Measurements from ENCODE around the gene METAP1D. TPM values are rescaled to one million over a fixed set of nuclear protein-coding genes. Genes with fewer than 3 reads are reported as not detected.

METAP1D gene
- total and polyA plus RNA-seq, 8 donors: 2.9 to 16.2 (median 4.7) TPM

DNA sequence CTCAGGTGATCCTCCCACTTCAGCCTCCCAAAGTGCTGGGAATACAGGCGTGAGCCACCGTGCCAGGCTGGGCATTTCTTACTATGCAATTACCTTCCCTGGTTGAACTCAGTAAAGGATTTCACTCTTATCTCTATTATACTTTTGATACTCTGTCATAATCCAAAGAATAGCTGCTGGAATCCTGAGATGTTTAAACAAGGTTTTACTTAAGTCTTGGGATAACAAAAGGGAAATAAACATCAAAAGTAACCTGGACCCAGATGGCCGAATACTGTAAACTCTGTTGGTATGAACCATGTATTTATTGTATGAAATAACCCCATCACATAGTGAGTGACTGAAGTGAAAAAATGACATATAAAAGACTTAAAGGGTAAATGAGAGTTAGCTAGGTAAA is 114.8 kb downstream of the METAP1D start:
- TF ChIP-seq POLR2A (IDR thresholded peaks at IDR 0.05): no peak
- no peak for TF ChIP-seq POLR2AphosphoS5 (IDR thresholded peaks at IDR 0.05)
- no peak for TF ChIP-seq EP300 (IDR thresholded peaks at IDR 0.05)
- no peak for TF ChIP-seq CTCF (IDR thresholded peaks at IDR 0.05)
- Histone ChIP-seq H3K36me3 (no peaks in the 10 kb centered on the region), H3K9me3 (no peaks in the 10 kb centered on the region), H3K27ac (no peak overlapping the region), H3K27me3 (peaks cover 0 to 42% (median 11%) of the 10 kb centered on the region in 3 donors), H3K4me1 (no peaks in the 10 kb centered on the region), H3K4me3 (no peak overlapping the region)
- intact Hi-C loops (cut with DNase I; ENCODE audit: low total_unique reads): no loop called here
- DNase-seq: no peak
- WGBS, 5 donors: 30 to 51% (median 40%) methylated on average over 3 of the region's 3 CpGs

DNA sequence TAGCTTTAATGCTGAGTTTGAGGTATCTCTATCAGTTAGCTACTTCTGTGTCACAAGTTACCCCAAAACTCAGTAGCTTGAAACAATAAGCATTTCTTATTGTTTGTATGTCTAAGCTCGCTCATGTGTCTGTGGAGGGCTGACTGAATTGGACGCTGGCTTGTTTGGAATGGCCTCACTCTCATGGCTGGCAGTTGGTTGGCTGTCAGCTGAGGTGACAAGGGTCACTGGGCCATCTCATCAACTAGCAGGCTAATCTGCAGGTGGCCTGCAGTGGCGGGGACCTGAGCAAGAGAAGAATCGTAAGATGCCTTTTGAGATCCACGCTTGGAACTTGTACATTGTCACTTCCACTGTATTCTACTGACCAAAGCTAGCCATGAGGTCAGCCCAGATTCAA is 116.4 kb downstream of the METAP1D start:
- Histone ChIP-seq H3K27ac (no peak overlapping the region), H3K36me3 (no peaks in the 10 kb centered on the region), H3K4me3 (no peak overlapping the region), H3K9me3 (no peaks in the 10 kb centered on the region), H3K27me3 (peaks cover 0 to 32% (median 6%) of the 10 kb centered on the region in 3 donors), H3K4me1 (no peaks in the 10 kb centered on the region)
- DNase-seq: no peak
- intact Hi-C loops (cut with DNase I; ENCODE audit: low total_unique reads): no loop called here
- 62 to 79% (median 67%) methylated on average over 5 of the region's 5 CpGs for WGBS, 5 donors
- TF ChIP-seq EP300 (IDR thresholded peaks at IDR 0.05): no peak
- TF ChIP-seq CTCF (IDR thresholded peaks at IDR 0.05): no peak
- no peak for TF ChIP-seq POLR2A (IDR thresholded peaks at IDR 0.05)
- no peak for TF ChIP-seq POLR2AphosphoS5 (IDR thresholded peaks at IDR 0.05)

- Histone ChIP-seq H3K4me3 (no peak overlapping the region), H3K36me3 (no peaks in the 10 kb centered on the region), H3K27ac (no peak overlapping the region), H3K4me1 (no peaks in the 10 kb centered on the region), H3K9me3 (no peaks in the 10 kb centered on the region), H3K27me3 (peaks cover 0 to 19% (median 6%) of the 10 kb centered on the region in 3 donors)
- intact Hi-C loops (cut with DNase I; ENCODE audit: low total_unique reads): no loop called here
- no peak for DNase-seq
- TF ChIP-seq EP300 (IDR thresholded peaks at IDR 0.05) (no peak), CTCF (IDR thresholded peaks at IDR 0.05) (no peak), POLR2AphosphoS5 (IDR thresholded peaks at IDR 0.05) (no peak)
Measured at GRCh38 chr2:172119089-172119488, 119.3 kb downstream of the METAP1D start.

DNA sequence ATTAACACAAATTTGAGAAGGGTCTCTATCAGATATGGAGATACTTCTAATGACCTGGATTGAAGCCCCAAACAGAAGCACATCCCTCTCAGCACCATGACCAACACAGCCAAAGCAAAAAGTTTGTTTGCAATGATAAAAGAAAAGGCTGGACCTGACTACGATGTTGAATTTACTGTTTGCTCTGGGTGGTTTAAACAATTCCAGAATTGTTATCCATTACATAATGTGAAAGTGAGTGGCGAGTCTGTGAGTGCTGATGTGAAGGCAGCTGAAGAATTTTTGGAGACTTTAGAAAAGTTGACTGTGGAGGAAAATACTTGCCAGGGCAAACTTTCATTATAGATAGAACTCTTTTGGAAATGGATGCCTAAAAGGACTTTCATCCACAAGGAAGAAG is 120.4 kb downstream of the METAP1D start:
- WGBS, 5 donors: 18 to 46% (median 35%) methylated on average over 2 of the region's 2 CpGs
- Histone ChIP-seq H3K4me3 (no peak overlapping the region), H3K4me1 (no peaks in the 10 kb centered on the region), H3K27ac (no peak overlapping the region), H3K36me3 (no peaks in the 10 kb centered on the region), H3K27me3 (peaks cover 0 to 15% (median 6%) of the 10 kb centered on the region in 3 donors), H3K9me3 (no peaks in the 10 kb centered on the region)
- no peak for DNase-seq
- intact Hi-C loops (cut with DNase I; ENCODE audit: low total_unique reads): no loop called here
- TF ChIP-seq CTCF (IDR thresholded peaks at IDR 0.05) (no peak), POLR2AphosphoS5 (IDR thresholded peaks at IDR 0.05) (no peak), EP300 (IDR thresholded peaks at IDR 0.05) (no peak), POLR2A (IDR thresholded peaks at IDR 0.05) (no peak)

Data from stomach (tissue), 9 donors.